ENCODE results near the gene C20orf204.
A peak's percentile ranks its signal among the peaks of the same experiment; 100 is the strongest.

C20orf204 gene

GRCh38 chr20:64080013-64080812 lies 44.2 kb downstream of the C20orf204 start, which contains the start of gene OPRL1:
Gene OPRL1 (plus strand): TSS chr20:64080082. CDS start chr20:64092721, 12,639 bp downstream.
- no peak for TF ChIP-seq CTCF (IDR thresholded peaks at IDR 0.05; ENCODE audit: borderline replicate concordance, control extremely low read depth, extremely low read depth, insufficient read depth, missing control alignments)
- no peak for DNase-seq (ENCODE audit: low spot score)
- in situ Hi-C loops (cut with MboI; ENCODE audit: low sequenced_read_pairs, unreplicated experiment) = no loop called here

- no peak for DNase-seq (ENCODE audit: low spot score)
- in situ Hi-C loops (cut with MboI; ENCODE audit: low sequenced_read_pairs, unreplicated experiment) = no loop called here
- TF ChIP-seq CTCF (IDR thresholded peaks at IDR 0.05; ENCODE audit: borderline replicate concordance, control extremely low read depth, extremely low read depth, insufficient read depth, missing control alignments) = no peak
These were observed 45.0 kb downstream of the C20orf204 start for GRCh38 chr20:64080813-64081623.

- DNase-seq (ENCODE audit: low spot score) = no peak
- TF ChIP-seq CTCF (IDR thresholded peaks at IDR 0.05; ENCODE audit: borderline replicate concordance, control extremely low read depth, extremely low read depth, insufficient read depth, missing control alignments) = no peak
- in situ Hi-C loops (cut with MboI; ENCODE audit: low sequenced_read_pairs, unreplicated experiment) = no loop called here
These were observed 45.6 kb downstream of the C20orf204 start for GRCh38 chr20:64081624-64081964.

GRCh38 chr20:64082126-64082731 lies 46.2 kb downstream of the C20orf204 start:
- no peak for DNase-seq (ENCODE audit: low spot score)
- in situ Hi-C loops (cut with MboI; ENCODE audit: low sequenced_read_pairs, unreplicated experiment) = no loop called here
- TF ChIP-seq CTCF (IDR thresholded peaks at IDR 0.05; ENCODE audit: borderline replicate concordance, control extremely low read depth, extremely low read depth, insufficient read depth, missing control alignments) = no peak

GRCh38 chr20:64082820-64083377 lies 46.9 kb downstream of the C20orf204 start:
- TF ChIP-seq CTCF (IDR thresholded peaks at IDR 0.05; ENCODE audit: borderline replicate concordance, control extremely low read depth, extremely low read depth, insufficient read depth, missing control alignments) = no peak
- in situ Hi-C loops (cut with MboI; ENCODE audit: low sequenced_read_pairs, unreplicated experiment) = no loop called here
- no peak for DNase-seq (ENCODE audit: low spot score)

- peak; percentile 89 for TF ChIP-seq CTCF (IDR thresholded peaks at IDR 0.05; ENCODE audit: borderline replicate concordance, control extremely low read depth, extremely low read depth, insufficient read depth, missing control alignments)
- peak; percentile 86 for DNase-seq (ENCODE audit: low spot score)
- in situ Hi-C loops (cut with MboI; ENCODE audit: low sequenced_read_pairs, unreplicated experiment) = no loop called here
These were observed 47.4 kb downstream of the C20orf204 start for GRCh38 chr20:64083378-64083803.
